Medulla oblongata (tissue), 1 donor: ENCODE measurements around the gene PLCD4.

ENCODE experiments used
- DNase-seq: peaks from one replicate; pipeline ENCODE4 v3.0.0-alpha.2; 2015; ENCODE audit errors: extremely low spot score

The PLCD4 gene

GRCh38 chr2:218607436-218608115 lies at the start of gene PLCD4:
PLCD4 (plus strand) TSS chr2:218607899; CDS start chr2:218615740, 7,841 bp downstream.
- DNase-seq = peak; percentile 18

GRCh38 chr2:218557941-218558340 lies 49.8 kb upstream of the PLCD4 start:
- no peak for DNase-seq

- DNase-seq = no peak
Observed at GRCh38 chr2:218558986-218559385, 48.7 kb upstream of the PLCD4 start.

GRCh38 chr2:218564056-218564455 lies 43.6 kb upstream of the PLCD4 start:
- no peak for DNase-seq

GRCh38 chr2:218566296-218566695 lies 41.4 kb upstream of the PLCD4 start:
- DNase-seq = no peak

GRCh38 chr2:218567797-218568189 lies 39.9 kb upstream of the PLCD4 start:
- DNase-seq = no peak

- DNase-seq = peak; percentile 98
Observed at GRCh38 chr2:218568190-218569037, 39.3 kb upstream of the PLCD4 start, which contains the start of the genes CNOT9 and USP37. CNOT9 (plus strand) TSS chr2:218568839; CDS start chr2:218568955, 116 bp downstream. USP37 (minus strand) TSS chr2:218568351; CDS start chr2:218558653, 9,698 bp downstream.

- DNase-seq = peak; percentile 39
Observed at GRCh38 chr2:218569038-218569431, 38.7 kb upstream of the PLCD4 start.

- DNase-seq = peak; percentile 50
Observed at GRCh38 chr2:218569661-218570500, 37.8 kb upstream of the PLCD4 start.

GRCh38 chr2:218570850-218571249 lies 36.8 kb upstream of the PLCD4 start:
- no peak for DNase-seq

GRCh38 chr2:218576854-218577253 lies 30.8 kb upstream of the PLCD4 start:
- DNase-seq = no peak

- no peak for DNase-seq
Observed at GRCh38 chr2:218577482-218578220, 30.0 kb upstream of the PLCD4 start.

- DNase-seq = no peak
Observed at GRCh38 chr2:218578272-218578877, 29.3 kb upstream of the PLCD4 start.

GRCh38 chr2:218582076-218582475 lies 25.6 kb upstream of the PLCD4 start:
- no peak for DNase-seq

GRCh38 chr2:218583983-218584850 lies 23.5 kb upstream of the PLCD4 start:
- no peak for DNase-seq

- no peak for DNase-seq
Observed at GRCh38 chr2:218585541-218585940, 22.2 kb upstream of the PLCD4 start.

GRCh38 chr2:218605432-218605831 lies 2.3 kb upstream of the PLCD4 start:
- DNase-seq = peak; percentile 33

- no peak for DNase-seq
Observed at GRCh38 chr2:218615868-218616315, 8.2 kb downstream of the PLCD4 start.

- DNase-seq = no peak
Observed at GRCh38 chr2:218618102-218618860, 10.6 kb downstream of the PLCD4 start.
